ENCODE measurements around the gene PLPP3. TPM values are rescaled to one million over a fixed set of nuclear protein-coding genes. Genes with fewer than 3 reads are reported as not detected.

PLPP3 gene
- total RNA-seq, 1 donor from 2014 or later: 4.9 TPM

DNA sequence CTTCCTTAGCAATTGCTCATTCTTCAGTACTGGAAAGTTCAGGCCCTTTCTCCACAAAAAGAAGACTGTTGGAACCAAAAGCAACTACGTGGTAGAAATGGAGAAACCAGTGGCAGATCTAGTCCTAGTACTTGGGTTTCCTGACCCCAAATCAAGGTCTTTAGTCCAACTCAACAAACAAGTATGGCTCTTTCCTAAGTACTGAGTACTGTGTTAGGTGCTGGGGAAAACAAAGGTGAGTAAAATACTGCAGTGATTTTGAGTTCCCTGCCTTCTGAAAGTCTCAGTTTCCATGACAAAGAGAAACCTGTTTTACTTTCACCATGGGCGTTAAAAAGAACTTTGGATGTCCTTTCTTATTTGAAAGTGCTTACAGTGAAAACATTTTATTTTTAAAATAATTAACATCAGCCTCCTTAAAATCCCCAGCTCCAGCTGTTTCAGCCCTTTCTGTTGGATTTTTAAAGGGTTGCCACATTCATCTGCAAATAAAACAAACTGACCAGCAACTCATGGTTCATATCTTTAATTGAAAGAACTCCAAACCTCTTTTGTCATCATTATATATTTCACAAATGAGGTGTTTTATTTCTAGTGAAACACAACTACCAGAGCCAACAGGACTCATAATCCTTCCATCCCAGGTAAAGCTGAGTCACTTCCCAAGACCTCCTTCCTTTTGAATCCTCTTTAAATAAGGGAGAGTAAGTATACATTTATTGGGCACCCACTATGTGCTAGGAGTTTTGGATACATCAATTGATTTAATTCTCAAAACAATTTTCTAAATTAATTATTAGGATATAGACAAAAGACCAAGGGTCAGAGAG, 35.4 kb downstream of the PLPP3 start:
- no peak for DNase-seq (ENCODE audit: low read depth)
- Histone ChIP-seq H3K36me3 (ENCODE audit: control insufficient read depth, insufficient read depth, low read length) (no peaks in the 10 kb centered on the region), H3K27me3 (ENCODE audit: control insufficient read depth, insufficient read depth, low read length) (no peaks in the 10 kb centered on the region), H3K4me3 (ENCODE audit: low read depth, low read length) (no peak overlapping the region)
- TF ChIP-seq, protein P1, sequence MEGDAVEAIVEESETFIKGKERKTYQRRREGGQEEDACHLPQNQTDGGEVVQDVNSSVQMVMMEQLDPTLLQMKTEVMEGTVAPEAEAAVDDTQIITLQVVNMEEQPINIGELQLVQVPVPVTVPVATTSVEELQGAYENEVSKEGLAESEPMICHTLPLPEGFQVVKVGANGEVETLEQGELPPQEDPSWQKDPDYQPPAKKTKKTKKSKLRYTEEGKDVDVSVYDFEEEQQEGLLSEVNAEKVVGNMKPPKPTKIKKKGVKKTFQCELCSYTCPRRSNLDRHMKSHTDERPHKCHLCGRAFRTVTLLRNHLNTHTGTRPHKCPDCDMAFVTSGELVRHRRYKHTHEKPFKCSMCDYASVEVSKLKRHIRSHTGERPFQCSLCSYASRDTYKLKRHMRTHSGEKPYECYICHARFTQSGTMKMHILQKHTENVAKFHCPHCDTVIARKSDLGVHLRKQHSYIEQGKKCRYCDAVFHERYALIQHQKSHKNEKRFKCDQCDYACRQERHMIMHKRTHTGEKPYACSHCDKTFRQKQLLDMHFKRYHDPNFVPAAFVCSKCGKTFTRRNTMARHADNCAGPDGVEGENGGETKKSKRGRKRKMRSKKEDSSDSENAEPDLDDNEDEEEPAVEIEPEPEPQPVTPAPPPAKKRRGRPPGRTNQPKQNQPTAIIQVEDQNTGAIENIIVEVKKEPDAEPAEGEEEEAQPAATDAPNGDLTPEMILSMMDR (IDR thresholded peaks at IDR 0.05; ENCODE audit: insufficient read depth, low read length, poor library complexity, severe bottlenecking): no peak

DNA sequence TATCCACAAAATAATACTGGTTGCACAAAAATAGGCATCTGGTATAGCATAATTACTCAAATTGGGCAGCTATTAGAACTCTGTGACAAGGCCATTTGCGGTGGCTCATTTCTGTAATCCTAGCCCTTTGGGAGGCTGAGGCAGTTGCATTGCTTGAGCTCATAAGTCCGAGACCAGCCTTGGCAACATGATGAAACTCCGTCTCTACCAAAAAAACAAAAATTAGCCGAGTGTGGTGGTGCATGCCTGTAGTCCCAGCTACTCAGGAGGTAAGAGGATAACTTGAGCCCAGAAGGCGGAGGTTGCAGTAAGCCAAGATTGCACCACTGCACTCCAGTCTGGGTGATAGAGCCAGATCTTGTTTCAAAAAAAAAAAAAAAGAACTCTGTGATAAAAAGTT, 36.7 kb downstream of the PLPP3 start:
- TF ChIP-seq, protein P1 (IDR thresholded peaks at IDR 0.05; ENCODE audit: insufficient read depth, low read length, poor library complexity, severe bottlenecking): no peak
- no peaks in the 10 kb centered on the region for H3K36me3 ChIP-seq (ENCODE audit: control insufficient read depth, insufficient read depth, low read length)

DNA sequence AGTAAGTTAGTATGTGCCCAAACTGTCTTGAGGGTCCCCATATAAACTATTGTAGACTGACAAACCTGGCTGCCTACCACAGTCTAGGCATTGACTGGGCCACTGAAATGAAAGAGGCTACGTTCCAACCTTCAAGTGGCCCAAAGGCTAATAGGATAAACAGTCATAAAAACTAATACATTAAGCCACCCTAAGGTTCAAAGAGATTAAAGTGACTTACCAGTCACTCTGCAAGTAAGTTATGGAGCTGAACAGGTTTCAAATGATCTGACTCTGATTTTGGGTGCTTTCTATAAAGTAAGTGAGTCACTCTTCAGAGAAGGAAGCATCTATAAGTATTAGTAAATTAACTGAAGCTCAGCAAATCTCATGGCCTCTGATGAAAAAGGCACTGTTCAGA, 38.0 kb downstream of the PLPP3 start:
- TF ChIP-seq, protein P1 (IDR thresholded peaks at IDR 0.05; ENCODE audit: insufficient read depth, low read length, poor library complexity, severe bottlenecking): no peak
- no peak for DNase-seq (ENCODE audit: low read depth)
- H3K36me3 ChIP-seq (ENCODE audit: control insufficient read depth, insufficient read depth, low read length): no peaks in the 10 kb centered on the region
- no peaks in the 10 kb centered on the region for H3K27me3 ChIP-seq (ENCODE audit: control insufficient read depth, insufficient read depth, low read length)
- H3K4me3 ChIP-seq (ENCODE audit: low read depth, low read length): no peak overlapping the region

More for the DNA sequence above, 36.7 kb downstream of the PLPP3 start:
- Histone ChIP-seq H3K27me3 (ENCODE audit: control insufficient read depth, insufficient read depth, low read length) (no peaks in the 10 kb centered on the region), H3K4me3 (ENCODE audit: low read depth, low read length) (no peak overlapping the region)
- no peak for DNase-seq (ENCODE audit: low read depth)

DNA sequence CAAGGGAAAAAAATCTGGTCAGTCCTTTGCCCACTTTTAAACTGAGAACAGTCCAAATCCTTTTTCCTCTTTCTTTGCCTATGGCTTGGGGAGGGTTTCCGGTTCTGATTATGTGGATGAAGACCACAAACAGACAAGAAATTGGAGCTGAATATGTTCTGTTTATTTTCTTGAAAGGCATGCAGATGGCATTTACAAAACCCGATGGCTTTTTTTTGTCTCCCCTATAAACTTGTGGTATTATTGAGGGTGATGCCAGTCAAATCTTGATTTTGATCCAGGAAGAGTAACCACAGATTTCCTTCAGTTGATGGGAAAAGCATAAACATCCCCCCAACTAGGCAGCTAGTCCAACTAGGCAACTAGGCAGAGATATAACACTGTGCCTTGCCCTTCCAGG, 38.9 kb downstream of the PLPP3 start:
- Histone ChIP-seq H3K4me3 (ENCODE audit: low read depth, low read length) (no peak overlapping the region), H3K27me3 (ENCODE audit: control insufficient read depth, insufficient read depth, low read length) (no peaks in the 10 kb centered on the region), H3K36me3 (ENCODE audit: control insufficient read depth, insufficient read depth, low read length) (no peaks in the 10 kb centered on the region)
- DNase-seq (ENCODE audit: low read depth): no peak
- TF ChIP-seq, protein P1 (IDR thresholded peaks at IDR 0.05; ENCODE audit: insufficient read depth, low read length, poor library complexity, severe bottlenecking): no peak

DNA sequence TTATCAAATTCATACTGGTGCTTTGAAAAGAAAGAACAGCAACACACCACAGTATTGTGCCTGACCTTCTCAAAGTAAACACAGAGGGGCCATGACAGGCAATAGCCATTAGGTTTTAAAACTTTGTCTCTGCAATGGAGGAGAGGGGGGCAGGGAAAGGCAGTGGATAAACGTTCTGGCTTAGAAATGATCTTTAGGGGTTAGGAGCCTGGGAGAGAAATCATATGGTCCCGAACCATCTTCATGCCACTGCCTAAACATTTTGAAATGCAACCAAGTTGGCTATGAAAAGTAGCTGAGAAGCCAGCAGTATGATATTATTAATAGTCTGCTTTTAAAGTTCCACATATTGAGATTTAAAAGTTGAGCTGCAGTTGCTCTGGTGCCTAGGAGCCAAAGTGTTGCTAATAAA, 39.8 kb downstream of the PLPP3 start:
- no peaks in the 10 kb centered on the region for H3K27me3 ChIP-seq (ENCODE audit: control insufficient read depth, insufficient read depth, low read length)
- H3K36me3 ChIP-seq (ENCODE audit: control insufficient read depth, insufficient read depth, low read length): no peaks in the 10 kb centered on the region
- H3K4me3 ChIP-seq (ENCODE audit: low read depth, low read length): no peak overlapping the region
- no peak for DNase-seq (ENCODE audit: low read depth)
- TF ChIP-seq, protein P1 (IDR thresholded peaks at IDR 0.05; ENCODE audit: insufficient read depth, low read length, poor library complexity, severe bottlenecking): no peak

DNA sequence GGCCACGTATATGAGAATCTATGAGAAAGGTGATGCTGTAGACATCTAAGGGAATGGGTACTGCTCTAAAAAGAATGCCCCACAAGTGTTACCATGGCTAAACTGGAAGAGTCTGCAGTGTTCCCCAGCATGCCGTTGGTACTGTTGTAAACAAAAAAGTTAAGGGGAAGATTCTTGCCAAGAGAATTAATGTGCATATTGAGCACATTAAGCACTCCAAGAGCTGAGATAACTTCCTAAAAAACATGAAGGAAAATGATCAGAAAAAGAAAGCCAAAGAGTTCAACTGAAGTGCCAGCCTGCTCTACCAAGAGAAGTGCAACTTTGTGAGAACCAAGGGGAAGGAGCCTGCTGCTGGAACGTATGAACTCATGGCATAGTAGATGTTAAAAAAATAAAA, 40.8 kb downstream of the PLPP3 start:
- Histone ChIP-seq H3K27me3 (ENCODE audit: control insufficient read depth, insufficient read depth, low read length) (no peaks in the 10 kb centered on the region), H3K36me3 (ENCODE audit: control insufficient read depth, insufficient read depth, low read length) (no peaks in the 10 kb centered on the region), H3K4me3 (ENCODE audit: low read depth, low read length) (no peak overlapping the region)
- TF ChIP-seq, protein P1 (IDR thresholded peaks at IDR 0.05; ENCODE audit: insufficient read depth, low read length, poor library complexity, severe bottlenecking): no peak
- DNase-seq (ENCODE audit: low read depth): no peak
